Measurements from ENCODE around the gene ANKRD16. TPM values are rescaled to one million over a fixed set of nuclear protein-coding genes. Genes with fewer than 3 reads are reported as not detected.

Gene ANKRD16
- total and polyA plus RNA-seq, 2 of the 8 experiments (the other 6 are each of a cell fraction or from before 2014, with no cell fraction given), result 8.2 to 12.7 TPM

DNA sequence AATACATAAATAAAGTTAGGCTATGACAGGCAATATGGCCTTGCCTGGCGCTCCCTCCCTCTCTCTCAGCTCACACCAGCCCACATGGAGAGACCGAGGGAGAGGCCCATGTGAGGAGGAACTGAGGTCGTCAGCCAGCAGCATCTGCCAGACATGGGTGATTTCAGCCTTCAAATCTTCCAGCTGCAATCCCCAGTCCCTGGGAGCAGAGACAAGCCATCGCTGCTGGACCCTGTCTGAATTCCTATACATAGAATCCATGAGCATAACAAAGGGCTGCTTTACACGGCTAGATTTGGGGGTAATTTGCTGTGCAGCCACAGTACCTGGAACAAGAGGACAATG, 35.6 kb downstream of the ANKRD16 start:
- H2BK20ac ChIP-seq (ENCODE audit: low read length), result no peak overlapping the region
- no peak overlapping the region for H4K91ac ChIP-seq (replicated peaks; ENCODE audit: insufficient read length, low read length)
- TF ChIP-seq GABPA (IDR thresholded peaks at IDR 0.05; ENCODE audit: borderline replicate concordance, insufficient read depth, low read length), result no peak
- no peak for TF ChIP-seq CTBP2 (IDR thresholded peaks at IDR 0.05; ENCODE audit: borderline replicate concordance, insufficient read depth, insufficient read length, low read length)
- TF ChIP-seq, protein P1, sequence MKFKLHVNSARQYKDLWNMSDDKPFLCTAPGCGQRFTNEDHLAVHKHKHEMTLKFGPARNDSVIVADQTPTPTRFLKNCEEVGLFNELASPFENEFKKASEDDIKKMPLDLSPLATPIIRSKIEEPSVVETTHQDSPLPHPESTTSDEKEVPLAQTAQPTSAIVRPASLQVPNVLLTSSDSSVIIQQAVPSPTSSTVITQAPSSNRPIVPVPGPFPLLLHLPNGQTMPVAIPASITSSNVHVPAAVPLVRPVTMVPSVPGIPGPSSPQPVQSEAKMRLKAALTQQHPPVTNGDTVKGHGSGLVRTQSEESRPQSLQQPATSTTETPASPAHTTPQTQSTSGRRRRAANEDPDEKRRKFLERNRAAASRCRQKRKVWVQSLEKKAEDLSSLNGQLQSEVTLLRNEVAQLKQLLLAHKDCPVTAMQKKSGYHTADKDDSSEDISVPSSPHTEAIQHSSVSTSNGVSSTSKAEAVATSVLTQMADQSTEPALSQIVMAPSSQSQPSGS (IDR thresholded peaks at IDR 0.05; ENCODE audit: low read length), result no peak
- no peak for TF ChIP-seq TEAD4 (IDR thresholded peaks at IDR 0.05; ENCODE audit: low read depth, low read length)
- TF ChIP-seq RXRA (IDR thresholded peaks at IDR 0.05; ENCODE audit: insufficient read depth, low read depth, low read length), result no peak
- no peak for TF ChIP-seq RAD21 (IDR thresholded peaks at IDR 0.05 in 1 of 2, conservative IDR thresholded peaks at IDR 0.05 in 1 of 2; ENCODE audit: low read depth in 2 of 2, low read length in 2 of 2)
- TF ChIP-seq POU5F1 (IDR thresholded peaks at IDR 0.05; ENCODE audit: low read depth, low read length), result no peak
- TF ChIP-seq, protein P2, sequence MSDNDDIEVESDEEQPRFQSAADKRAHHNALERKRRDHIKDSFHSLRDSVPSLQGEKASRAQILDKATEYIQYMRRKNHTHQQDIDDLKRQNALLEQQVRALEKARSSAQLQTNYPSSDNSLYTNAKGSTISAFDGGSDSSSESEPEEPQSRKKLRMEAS (IDR thresholded peaks at IDR 0.05), result no peak
- no peak for TF ChIP-seq CHD1 (IDR thresholded peaks at IDR 0.05; ENCODE audit: low read depth, low read length)
- TF ChIP-seq JUND (IDR thresholded peaks at IDR 0.05; ENCODE audit: low read length), result no peak
- TF ChIP-seq NANOG (IDR thresholded peaks at IDR 0.05; ENCODE audit: insufficient read depth, low read depth, low read length, poor library complexity, severe bottlenecking), result no peak

More for the DNA sequence above, 35.6 kb downstream of the ANKRD16 start:
- ChIA-PET CTCF (ENCODE audit: partially characterized antibody) (interaction anchor here (1.4 to 9.6 kb wide), 2 partner anchors 19 to 25 kb away, joined by 5 to 70 read pairs; no protein-coding TSS in a partner anchor), POLR2A (ENCODE audit: partially characterized antibody) (no interaction called here)
- Histone ChIP-seq H3K23ac (ENCODE audit: insufficient read length) (no peak overlapping the region), H3K9me3 (ENCODE audit: insufficient read depth in 2 of 2, low read depth in 1 of 2, low read length in 1 of 2) (no peaks in the 10 kb centered on the region), H2AFZ (ENCODE audit: low read length) (no peak overlapping the region), H3K36me3 (ENCODE audit: control insufficient read depth in 2 of 4, insufficient read depth in 4 of 4, low read length in 3 of 4) (no peaks in the 10 kb centered on the region), H3K56ac (replicated peaks; ENCODE audit: insufficient read length, low read depth, low read length) (no peak overlapping the region), H3K4me2 (ENCODE audit: insufficient read depth in 1 of 2, low read depth in 2 of 2, low read length in 2 of 2) (no peak overlapping the region), H2BK5ac (ENCODE audit: low read depth, low read length) (peak overlapping the region; percentile 44; the same call in 1 of the 2 replicates), H3K18ac (ENCODE audit: extremely low read depth, low read length) (peak overlapping the region; percentile 24; the same call in 1 of the 2 replicates), H2BK120ac (replicated peaks; ENCODE audit: low read depth, low read length) (no peak overlapping the region), H3K79me1 (ENCODE audit: low read depth, low read length) (no peaks in the 10 kb centered on the region), H2AK5ac (ENCODE audit: low read depth, low read length) (no peak overlapping the region), H3K27ac (ENCODE audit: low read depth, low read length) (no peak overlapping the region), H4K5ac (ENCODE audit: insufficient read length, low read depth, low read length) (no peak overlapping the region), H4K20me1 (replicated peaks in 1 of 2; ENCODE audit: control insufficient read depth in 1 of 2, insufficient read depth in 2 of 2, low read length in 2 of 2) (no peaks in the 10 kb centered on the region), H3K4me3 (ENCODE audit: extremely low read depth in 1 of 4, insufficient read depth in 2 of 4, low read depth in 3 of 4, low read length in 4 of 4) (no peak overlapping the region), H3K9ac (replicated peaks in 1 of 4; ENCODE audit: extremely low read depth in 1 of 4, low read depth in 3 of 4, low read length in 3 of 4) (no peak overlapping the region), H3K4ac (replicated peaks; ENCODE audit: insufficient read length, low read depth, low read length) (no peak overlapping the region), H4K8ac (ENCODE audit: extremely low read depth, insufficient read depth, low read length) (0 out of 2 replicates have a peak overlapping the region, but pooled peaks have one; percentile 57), H3K23me2 (ENCODE audit: low read depth, low read length) (no peaks in the 10 kb centered on the region), H3K4me1 (replicated peaks in 1 of 4; ENCODE audit: control insufficient read depth in 3 of 4, insufficient read depth in 4 of 4, low read length in 3 of 4) (no peaks in the 10 kb centered on the region; a peak in 1 of 7 replicates), H3K14ac (ENCODE audit: insufficient read length) (no peak overlapping the region), H2BK12ac (ENCODE audit: low read depth, low read length) (no peak overlapping the region), H3K79me2 (ENCODE audit: control insufficient read depth in 1 of 2, insufficient read depth in 2 of 2, low read length in 2 of 2) (no peaks in the 10 kb centered on the region), H2BK15ac (ENCODE audit: low read length) (no peak overlapping the region), H3K27me3 (replicated peaks in 1 of 4; ENCODE audit: control insufficient read depth in 3 of 4, extremely low read depth in 1 of 4, insufficient read depth in 3 of 4, low read length in 3 of 4) (no peaks in the 10 kb centered on the region)
- WGBS, 2 experiments (ENCODE audit: extremely low coverage in 1 of 2, insufficient coverage in 1 of 2, insufficient read length in 1 of 2, insufficient replicate concordance in 2 of 2, low coverage in 1 of 2, low lambda C conversion rate in 2 of 2, missing lambda C conversion rate in 1 of 2), result 83% methylated on average over 5 of the region's 5 CpGs; no CpG with 5 or more reads in 1 of the 2 experiments
- DNase-seq (ENCODE audit: low read depth in 1 of 2, low spot score in 2 of 2) (no peak), FAIRE-seq (no peak)
